GM12891 (cell line): ENCODE results near the gene TARS1.

Experiments
- POLR2A ChIP-seq: IDR thresholded peaks from 2 replicates; pipeline ENCODE4 v1.6.1; 2011; ENCODE audit warnings: low read depth, low read length, control low read depth
- POLR2AphosphoS5 ChIP-seq: IDR thresholded peaks from 2 replicates; pipeline ENCODE4 v1.6.1; 2011; ENCODE audit warnings: low read depth, low read length, control low read depth
- TAF1 ChIP-seq: IDR thresholded peaks from 2 replicates; pipeline ENCODE4 v1.6.1; 2011; ENCODE audit warnings: low read depth, low read length, control low read depth

- no peak for TF ChIP-seq POLR2AphosphoS5
- no peak for TF ChIP-seq POLR2A
- TF ChIP-seq TAF1, result no peak
These were observed 19.4 kb downstream of the TARS1 start for GRCh38 chr5:33460210-33460609.
